Natural killer cell (primary cell): ENCODE measurements around the gene ASB3. TPM values are rescaled to one million over a fixed set of nuclear protein-coding genes. Genes with fewer than 3 reads are reported as not detected.
A peak's percentile ranks its signal among the peaks of the same experiment; 100 is the strongest.
"Not testable (repeated sequence)": the region's sequence is repeated elsewhere in the genome, so short reads cannot be mapped to it uniquely, and the experiment has no call there.

Experiments
- ATAC-seq, 3 donors: fragments of 150-1000 bp in 2 of 3; fragments of 200-7000 bp in 1 of 3; cut with Tn5 transposase; 1 replicate in 1 of 3; 2 replicates in 2 of 3; pipeline ENCODE4 v1.10.0; 2021; ENCODE audit warnings: mild to moderate bottlenecking in 2 of 3, moderate library complexity in 2 of 3
- DNase-seq, 2 donors: peaks; one replicate each; pipeline versions ENCODE4 v3.0.0 to v3.0.0-alpha.2; 2013 to 2021; ENCODE audit warnings: mixed read lengths in 1 of 2
- H3K27ac ChIP-seq: one replicate; pipeline ENCODE4 v1.5.1; 2013; ENCODE audit warnings: mild to moderate bottlenecking, low read length
- H3K27me3 ChIP-seq: one replicate; pipeline ENCODE4 v1.6.1; 2013; ENCODE audit warnings: low read length; ENCODE audit not compliant: control insufficient read depth, insufficient read depth
- H3K36me3 ChIP-seq: one replicate; pipeline ENCODE4 v1.6.1; 2013; ENCODE audit warnings: low read length; ENCODE audit not compliant: control insufficient read depth, insufficient read depth
- H3K4me1 ChIP-seq: one replicate; pipeline ENCODE4 v1.6.1; 2013; ENCODE audit warnings: low read length; ENCODE audit not compliant: control insufficient read depth, insufficient read depth
- H3K4me3 ChIP-seq: one replicate; pipeline ENCODE4 v1.5.1; 2013; ENCODE audit warnings: low read length
- H3K9me3 ChIP-seq: one replicate; pipeline ENCODE4 v1.6.1; 2013; ENCODE audit warnings: low read length; ENCODE audit not compliant: control insufficient read depth, insufficient read depth
- H3K27ac Mint-ChIP-seq, 2 donors: one replicate each; pipeline ENCODE4 v1.8.0; 2022; ENCODE audit warnings: mild to moderate bottlenecking in 2 of 2, mixed read lengths in 2 of 2, moderate library complexity in 1 of 2
- H3K27me3 Mint-ChIP-seq, 2 donors: one replicate each; pipeline ENCODE4 v1.8.0; 2022; ENCODE audit warnings: low read depth in 2 of 2, mixed read lengths in 2 of 2
- H3K36me3 Mint-ChIP-seq: one replicate; pipeline ENCODE4 v1.8.0; 2022; ENCODE audit warnings: mixed read lengths
- H3K4me1 Mint-ChIP-seq, 2 donors: one replicate each; pipeline ENCODE4 v1.8.0; 2022; ENCODE audit warnings: mixed read lengths in 2 of 2
- H3K4me3 Mint-ChIP-seq: one replicate; pipeline ENCODE4 v1.8.0; 2022; ENCODE audit warnings: mild to moderate bottlenecking, moderate library complexity, mixed read lengths
- H3K9me3 Mint-ChIP-seq, 2 donors: one replicate each; pipeline ENCODE4 v1.8.0; 2022; ENCODE audit warnings: mixed read lengths in 2 of 2
- CTCF ChIP-seq: fragments of 200-600 bp; IDR thresholded peaks from one replicate; pipeline ENCODE4 v1.8.0; 2022; ENCODE audit warnings: antibody characterized with exemption
- WGBS: methylation state at CpG from one replicate; pipeline ENCODE4 v1.1.7; 2013; ENCODE audit warnings: missing lambda C conversion rate; ENCODE audit not compliant: insufficient coverage; 5-methylcytosine and 5-hydroxymethylcytosine counted together
- intact Hi-C: fragments of 100-400 bp; cut with micrococcal nuclease; formaldehyde crosslinking; loops from one replicate; pipeline ENCODE4 v1.14.2; 2022
- total RNA-seq, 4 donors: library from RNA; stranded (reverse); fragments of 120-200 nt in 1 of 4; gene quantifications; one replicate each; pipeline versions ENCODE4 v1.2.3 to v1.2.4, GENCODE V29; 2013 to 2022

Gene ASB3
- total RNA-seq, 3 donors from 2014 or later (not counting 1 experiment from before 2014, with no cell fraction given) = 27.9 to 37.0 (median 29.6) TPM

- H3K36me3 Mint-ChIP-seq = no peaks in the 10 kb centered on the region
- no peaks in the 10 kb centered on the region for H3K9me3 Mint-ChIP-seq
- peaks cover 4% of the 10 kb centered on the region for H3K4me1 ChIP-seq
- peaks cover 4% of the 10 kb centered on the region for H3K36me3 ChIP-seq
- intact Hi-C loops = loop anchor here (1.0 kb wide), 1 partner anchor 20 kb away; the partner anchor contains the start of gene ERLEC1
- peak within 1 kb of the TSS; percentile 87 for H3K4me3 ChIP-seq
- DNase-seq = peak; percentile 81 to 91
- no peaks in the 10 kb centered on the region for H3K9me3 ChIP-seq
- H3K27ac ChIP-seq = peak within 1 kb of the TSS; percentile 82
- no peaks in the 10 kb centered on the region for H3K27me3 Mint-ChIP-seq
- TF ChIP-seq CTCF = peak; percentile 22
- ATAC-seq = peak; percentile 91 to 94 (median 93)
- under 1% methylated on average over 43 of the region's 46 CpGs for WGBS
- H3K4me1 Mint-ChIP-seq = peaks cover 17 to 21% of the 10 kb centered on the region in 2 donors
- peak within 1 kb of the TSS; percentile 93 for H3K4me3 Mint-ChIP-seq
- H3K27me3 ChIP-seq = no peaks in the 10 kb centered on the region
- peak within 1 kb of the TSS; percentile 90 to 93 for H3K27ac Mint-ChIP-seq
Measured at GRCh38 chr2:53767405-53768241, 19.1 kb downstream of the ASB3 start, which contains the start of gene CHAC2. TSS of gene CHAC2 (plus strand) at chr2:53767804. CDS start at chr2:53767887, 83 bp downstream.

DNA sequence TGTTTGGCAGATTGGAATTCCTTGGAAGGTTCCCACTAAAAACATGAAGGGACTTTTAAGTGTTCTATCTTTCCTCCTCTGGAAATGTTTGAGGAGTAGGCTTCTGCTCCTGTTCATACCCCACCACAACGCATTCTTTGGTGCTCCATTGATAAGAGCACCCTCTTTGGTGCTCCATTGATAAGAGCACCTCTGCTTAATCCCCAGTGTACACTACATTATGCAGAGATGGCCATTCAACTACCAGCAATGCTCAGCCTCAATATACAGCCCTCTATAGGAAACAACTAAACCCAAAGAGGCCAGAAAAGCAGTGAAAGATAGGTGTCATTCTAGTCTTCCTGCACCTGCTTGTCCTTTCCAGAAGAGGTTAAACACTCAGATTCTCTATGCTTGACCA, 21.0 kb downstream of the ASB3 start:
- intact Hi-C loops = no loop called here
- Histone ChIP-seq H3K9me3 (no peaks in the 10 kb centered on the region), H3K27ac (no peak overlapping the region), H3K36me3 (peaks cover 7% of the 10 kb centered on the region), H3K4me3 (no peak overlapping the region), H3K27me3 (no peaks in the 10 kb centered on the region), H3K4me1 (peaks cover 4% of the 10 kb centered on the region)
- 100% methylated on average over 1 of the region's 1 CpG for WGBS
- Mint-ChIP-seq H3K36me3 (no peaks in the 10 kb centered on the region), H3K9me3 (no peaks in the 10 kb centered on the region), H3K27ac (no peak overlapping the region), H3K27me3 (no peaks in the 10 kb centered on the region), H3K4me1 (peaks cover 17 to 21% of the 10 kb centered on the region in 2 donors), H3K4me3 (no peak overlapping the region)
- TF ChIP-seq CTCF = no peak
- ATAC-seq = no peak
- no peak for DNase-seq

DNA sequence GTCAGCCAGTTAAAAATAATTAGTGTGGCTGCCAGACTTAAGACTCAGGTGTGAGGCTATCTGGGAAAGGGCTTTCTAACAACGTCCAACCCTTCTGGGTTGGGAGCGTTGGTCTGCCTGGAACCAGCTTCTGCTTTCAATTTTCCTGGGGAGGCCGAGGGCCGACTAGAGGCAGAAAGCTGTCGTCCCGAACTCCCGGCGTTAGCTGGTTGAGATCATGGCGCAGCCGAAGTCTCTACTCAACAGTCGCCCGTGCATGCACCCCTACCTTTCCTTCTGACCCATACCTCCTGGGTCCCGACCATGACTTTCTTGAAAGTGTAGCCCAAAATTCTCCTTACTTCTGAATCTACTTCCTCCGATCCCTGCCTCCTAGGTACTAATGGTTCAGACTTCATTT, 29.5 kb downstream of the ASB3 start:
- H3K9me3 ChIP-seq, intact Hi-C loops, H3K27me3 ChIP-seq, H3K36me3 ChIP-seq, H3K27ac Mint-ChIP-seq, H3K4me1 Mint-ChIP-seq, H3K4me1 ChIP-seq, H3K27me3 Mint-ChIP-seq, H3K9me3 Mint-ChIP-seq, H3K27ac ChIP-seq, H3K4me3 ChIP-seq, DNase-seq, H3K36me3 Mint-ChIP-seq, ATAC-seq, H3K4me3 Mint-ChIP-seq: not testable (repeated sequence)
- WGBS = 99% methylated on average over 14 of the region's 14 CpGs

DNA sequence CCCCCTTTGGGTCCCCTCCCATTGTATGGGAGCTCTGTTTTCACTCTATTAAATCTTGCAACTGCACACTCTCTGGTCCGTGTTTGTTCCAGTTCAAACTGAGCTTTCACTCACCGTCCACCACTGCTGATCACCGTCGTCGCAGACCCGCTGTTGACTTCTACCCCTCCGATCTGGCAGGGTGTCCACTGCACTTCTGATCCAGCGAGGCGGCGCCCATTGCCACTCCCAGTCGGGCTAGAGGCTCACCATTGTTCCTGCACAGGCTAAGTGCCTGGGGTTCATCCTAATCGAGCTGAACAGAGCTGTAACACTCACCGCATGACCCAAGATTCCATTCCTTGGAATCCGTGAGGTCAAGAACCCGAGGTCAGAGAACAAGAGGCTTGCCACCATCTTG, 30.1 kb downstream of the ASB3 start:
- Histone ChIP-seq H3K4me3 (no peak overlapping the region), H3K27ac (no peak overlapping the region), H3K27me3 (no peaks in the 10 kb centered on the region), H3K9me3 (no peaks in the 10 kb centered on the region), H3K36me3 (peaks cover 5% of the 10 kb centered on the region), H3K4me1 (no peaks in the 10 kb centered on the region)
- ATAC-seq (no peak), DNase-seq (no peak)
- Mint-ChIP-seq H3K27ac (no peak overlapping the region), H3K27me3 (no peaks in the 10 kb centered on the region), H3K36me3 (no peaks in the 10 kb centered on the region), H3K4me3 (no peak overlapping the region), H3K4me1 (no peaks in the 10 kb centered on the region), H3K9me3 (no peaks in the 10 kb centered on the region)
- no peak for TF ChIP-seq CTCF
- 98% methylated on average over 15 of the region's 15 CpGs for WGBS
- intact Hi-C loops = no loop called here
